Measurements from ENCODE around the gene UBE3D.

UBE3D gene

GRCh38 chr6:82878812-82879211, 186.8 kb downstream of the UBE3D start:
- DNase-seq (ENCODE audit: low read depth): no peak
- no peak overlapping the region for H3K4me3 ChIP-seq (ENCODE audit: low read length)
- TF ChIP-seq CTCF (conservative IDR thresholded peaks at IDR 0.05; ENCODE audit: low read depth, low read length): no peak

- no peak overlapping the region for H3K4me3 ChIP-seq (ENCODE audit: low read length)
- no peak for DNase-seq (ENCODE audit: low read depth)
- TF ChIP-seq CTCF (conservative IDR thresholded peaks at IDR 0.05; ENCODE audit: low read depth, low read length): no peak
These were observed 188.1 kb downstream of the UBE3D start for GRCh38 chr6:82877213-82878195.

- no peak overlapping the region for H3K4me3 ChIP-seq (ENCODE audit: low read length)
- no peak for TF ChIP-seq CTCF (conservative IDR thresholded peaks at IDR 0.05; ENCODE audit: low read depth, low read length)
- DNase-seq (ENCODE audit: low read depth): no peak
These were observed 190.0 kb downstream of the UBE3D start for GRCh38 chr6:82875573-82876185.

GRCh38 chr6:82874867-82875266, 190.8 kb downstream of the UBE3D start:
- no peak for DNase-seq (ENCODE audit: low read depth)
- no peak for TF ChIP-seq CTCF (conservative IDR thresholded peaks at IDR 0.05; ENCODE audit: low read depth, low read length)
- H3K4me3 ChIP-seq (ENCODE audit: low read length): no peak overlapping the region

GRCh38 chr6:82872185-82872584, 193.5 kb downstream of the UBE3D start:
- no peak for TF ChIP-seq CTCF (conservative IDR thresholded peaks at IDR 0.05; ENCODE audit: low read depth, low read length)
- H3K4me3 ChIP-seq (ENCODE audit: low read length): no peak overlapping the region
- DNase-seq (ENCODE audit: low read depth): no peak

- TF ChIP-seq CTCF (conservative IDR thresholded peaks at IDR 0.05; ENCODE audit: low read depth, low read length): no peak
- DNase-seq (ENCODE audit: low read depth): no peak
- H3K4me3 ChIP-seq (ENCODE audit: low read length): no peak overlapping the region
These were observed 195.0 kb downstream of the UBE3D start for GRCh38 chr6:82870582-82871172.

Data from retinal pigment epithelial cell (primary cell).